Liver (tissue), 3 donors: ENCODE results near the gene TMEM183A.

Experiments used
- ATF3 ChIP-seq: IDR thresholded peaks from 2 replicates; pipeline ENCODE4 v1.6.1; 2016; ENCODE audit warnings: antibody characterized with exemption
- CTCF ChIP-seq: fragments of 150-350 bp; IDR thresholded peaks from 2 replicates; pipeline ENCODE4 v1.5.1; 2017; ENCODE audit warnings: improper control_type of control experiment, low read depth, low read length; ENCODE audit not compliant: missing input control
- EGR1 ChIP-seq, 2 donors: IDR thresholded peaks; 2 replicates each; pipeline ENCODE4 v1.6.1; 2016 to 2018; ENCODE audit warnings: antibody characterized with exemption in 2 of 2, low read depth in 2 of 2
- HNF4A ChIP-seq, 2 donors: conservative IDR thresholded peaks; 2 replicates each; pipeline ENCODE4 v1.6.1; 2016; ENCODE audit warnings: antibody characterized with exemption in 2 of 2, mild to moderate bottlenecking in 2 of 2
- JUND ChIP-seq, 2 donors: IDR thresholded peaks; 2 replicates each; pipeline ENCODE4 v1.6.1; 2016; ENCODE audit warnings: antibody characterized with exemption in 2 of 2
- MAX ChIP-seq: IDR thresholded peaks from 2 replicates; pipeline ENCODE4 v1.6.1; 2016; ENCODE audit warnings: antibody characterized with exemption
- REST ChIP-seq: IDR thresholded peaks from 2 replicates; pipeline ENCODE4 v1.6.1; 2016; ENCODE audit warnings: antibody characterized with exemption, mild to moderate bottlenecking
- RXRA ChIP-seq, 2 donors: IDR thresholded peaks; 2 replicates each; pipeline ENCODE4 v1.6.1; 2017 to 2018; ENCODE audit warnings: antibody characterized with exemption in 2 of 2, mild to moderate bottlenecking in 1 of 2
- SP1 ChIP-seq: IDR thresholded peaks from 2 replicates; pipeline ENCODE4 v1.6.1; 2018; ENCODE audit warnings: antibody characterized with exemption, mild to moderate bottlenecking
- TAF1 ChIP-seq: conservative IDR thresholded peaks from 2 replicates; pipeline ENCODE4 v1.6.1; 2016; ENCODE audit warnings: antibody characterized with exemption, mild to moderate bottlenecking
- YY1 ChIP-seq: IDR thresholded peaks from 2 replicates; pipeline ENCODE4 v1.6.1; 2016; ENCODE audit warnings: antibody characterized with exemption, mild to moderate bottlenecking
- donor health status: healthy.
- donor health status: healthy.

GRCh38 chr1:203049576-203050180, 42.5 kb downstream of the TMEM183A start:
- TF ChIP-seq CTCF (no peak), TAF1 (no peak), YY1 (no peak), SP1 (no peak), RXRA (IDR thresholded peaks at IDR 0.05) (no peak), HNF4A (conservative IDR thresholded peaks at IDR 0.05) (no peak), ATF3 (no peak), REST (no peak), EGR1 (IDR thresholded peaks at IDR 0.05; ENCODE audit: low read depth in 2 of 2) (no peak), JUND (IDR thresholded peaks at IDR 0.05) (no peak), MAX (no peak)
